Thyroid gland (tissue), 4 donors: Measurements from ENCODE around the gene LMO4. TPM values are rescaled to one million over a fixed set of nuclear protein-coding genes. Genes with fewer than 3 reads are reported as not detected.

Source experiments
- DNase-seq, 2 donors: peaks; one replicate each; pipeline ENCODE4 v3.0.0-alpha.2; 2019
- H3K27ac ChIP-seq, 3 donors: fragments of 200-600 bp; sonication (generic); 1 replicate in 2 of 3; 2 replicates in 1 of 3; pipeline ENCODE4 v1.5.1; 2016 to 2019; ENCODE audit warnings: mild to moderate bottlenecking in 1 of 3, moderate library complexity in 1 of 3
- H3K27me3 ChIP-seq: fragments of 200-600 bp; sonication (generic); one replicate; pipeline ENCODE4 v1.5.1; 2019
- H3K36me3 ChIP-seq, 2 donors: fragments of 200-600 bp; sonication (generic); one replicate each; pipeline ENCODE4 v1.5.1; 2016 to 2019
- H3K4me1 ChIP-seq, 2 donors: fragments of 200-600 bp; sonication (generic); one replicate each; pipeline ENCODE4 v1.5.1; 2017 to 2019
- H3K4me3 ChIP-seq, 3 donors: fragments of 200-600 bp; sonication (generic); replicated peaks in 1 of 3; 1 replicate in 2 of 3; 2 replicates in 1 of 3; pipeline ENCODE4 v1.5.1; 2016; ENCODE audit warnings: mild to moderate bottlenecking in 1 of 3
- H3K9me3 ChIP-seq: fragments of 200-600 bp; sonication (generic); one replicate; pipeline ENCODE4 v1.5.1; 2017
- CTCF ChIP-seq, 6 experiments: fragments of 200-600 bp in 3 of 6; fragments of 450-650 bp in 3 of 6; sonication (generic) in 3 of 6; IDR thresholded peaks; one replicate each; pipeline ENCODE4 v1.5.1; 2016 to 2019; ENCODE audit warnings: antibody characterized with exemption in 6 of 6, mild to moderate bottlenecking in 2 of 6, inconsistent platforms in 1 of 6, moderate library complexity in 1 of 6
- POLR2A ChIP-seq, 2 donors: fragments of 450-650 bp; IDR thresholded peaks; one replicate each; pipeline ENCODE4 v1.6.1; 2017; ENCODE audit warnings: antibody characterized with exemption in 2 of 2, mild to moderate bottlenecking in 2 of 2, moderate library complexity in 1 of 2
- WGBS, 2 donors: methylation state at CpG; one replicate each; pipeline ENCODE4 v1.1.5; 2017; 5-methylcytosine and 5-hydroxymethylcytosine counted together
- intact Hi-C: fragments of 100-400 bp; cut with DNase I; formaldehyde crosslinking; loops from one replicate; pipeline ENCODE4 v1.15.1; 2023
- total RNA-seq, 4 donors: library from RNA; depleted of rRNA; stranded (reverse); fragments of >200 nt; gene quantifications; one replicate each; pipeline ENCODE4 v1.2.3, GENCODE V29; 2016

Gene LMO4
- total RNA-seq, 4 donors from 2014 or later = 53.3 to 71.1 (median 60.3) TPM

- Histone ChIP-seq H3K9me3 (no peaks in the 10 kb centered on the region), H3K27ac (no peak overlapping the region), H3K4me3 (no peak overlapping the region), H3K4me1 (no peaks in the 10 kb centered on the region), H3K27me3 (no peaks in the 10 kb centered on the region), H3K36me3 (no peaks in the 10 kb centered on the region)
- TF ChIP-seq CTCF (IDR thresholded peaks at IDR 0.05) (no peak), POLR2A (IDR thresholded peaks at IDR 0.05) (no peak)
- DNase-seq = no peak
- intact Hi-C loops = no loop called here
- WGBS, 2 donors = 93 to 96% methylated on average over 5 of the region's 5 CpGs
Observed at GRCh38 chr1:87356591-87356990, 27.9 kb downstream of the LMO4 start.

- no peaks in the 10 kb centered on the region for H3K9me3 ChIP-seq
- DNase-seq = no peak
- TF ChIP-seq POLR2A (IDR thresholded peaks at IDR 0.05) (no peak), CTCF (IDR thresholded peaks at IDR 0.05) (no peak)
- H3K27me3 ChIP-seq = no peaks in the 10 kb centered on the region
- WGBS, 2 donors = 92% methylated on average over 1 of the region's 1 CpG
- H3K36me3 ChIP-seq = no peaks in the 10 kb centered on the region
- intact Hi-C loops = no loop called here
- H3K27ac ChIP-seq = no peak overlapping the region
- H3K4me3 ChIP-seq = no peak overlapping the region
- H3K4me1 ChIP-seq = no peaks in the 10 kb centered on the region
Observed at GRCh38 chr1:87358219-87358618, 29.5 kb downstream of the LMO4 start.

GRCh38 chr1:87359586-87359985, 30.9 kb downstream of the LMO4 start:
- 95 to 100% methylated on average over 1 of the region's 1 CpG for WGBS, 2 donors
- Histone ChIP-seq H3K27ac (no peak overlapping the region), H3K27me3 (no peaks in the 10 kb centered on the region), H3K4me3 (no peak overlapping the region), H3K4me1 (no peaks in the 10 kb centered on the region), H3K9me3 (no peaks in the 10 kb centered on the region), H3K36me3 (no peaks in the 10 kb centered on the region)
- intact Hi-C loops = no loop called here
- no peak for DNase-seq
- no peak for TF ChIP-seq POLR2A (IDR thresholded peaks at IDR 0.05)
- no peak for TF ChIP-seq CTCF (IDR thresholded peaks at IDR 0.05)

- H3K27ac ChIP-seq = no peak overlapping the region
- H3K27me3 ChIP-seq = no peaks in the 10 kb centered on the region
- intact Hi-C loops = no loop called here
- H3K4me1 ChIP-seq = no peaks in the 10 kb centered on the region
- no peak overlapping the region for H3K4me3 ChIP-seq
- TF ChIP-seq POLR2A (IDR thresholded peaks at IDR 0.05) = no peak
- no peak for TF ChIP-seq CTCF (IDR thresholded peaks at IDR 0.05)
- 56 to 58% methylated on average over 5 of the region's 5 CpGs for WGBS, 2 donors
- no peak for DNase-seq
- no peaks in the 10 kb centered on the region for H3K36me3 ChIP-seq
- H3K9me3 ChIP-seq = no peaks in the 10 kb centered on the region
Observed at GRCh38 chr1:87362063-87362833, 33.6 kb downstream of the LMO4 start.

GRCh38 chr1:87362834-87363426, 34.2 kb downstream of the LMO4 start:
- Histone ChIP-seq H3K9me3 (no peaks in the 10 kb centered on the region), H3K4me3 (no peak overlapping the region), H3K36me3 (no peaks in the 10 kb centered on the region), H3K27ac (no peak overlapping the region), H3K27me3 (no peaks in the 10 kb centered on the region), H3K4me1 (no peaks in the 10 kb centered on the region)
- WGBS, 2 donors = 85 to 89% methylated on average over 2 of the region's 2 CpGs
- no peak for DNase-seq
- intact Hi-C loops = no loop called here
- TF ChIP-seq CTCF (IDR thresholded peaks at IDR 0.05) = no peak
